KMS-11 (cell line): ENCODE measurements around the gene ROPN1L.

Experiments
- H2AFZ ChIP-seq: fragments of 200-600 bp; sonication (generic); 2 replicates; pipeline ENCODE4 v1.6.1; 2016; ENCODE audit warnings: antibody characterized with exemption, mixed run types, low read depth
- H3K27ac ChIP-seq: fragments of 200-600 bp; sonication (generic); 2 replicates; pipeline ENCODE4 v1.6.1; 2016; ENCODE audit warnings: mild to moderate bottlenecking, mixed run types
- H3K27me3 ChIP-seq: fragments of 200-600 bp; sonication (generic); 2 replicates; pipeline ENCODE4 v1.6.1; 2017; ENCODE audit warnings: mild to moderate bottlenecking, low read depth, mixed run types, moderate library complexity; ENCODE audit not compliant: insufficient read depth
- H3K36me3 ChIP-seq: fragments of 200-600 bp; sonication (generic); 2 replicates; pipeline ENCODE4 v1.6.1; 2017; ENCODE audit warnings: mild to moderate bottlenecking, mixed run types; ENCODE audit not compliant: insufficient read depth
- H3K4me1 ChIP-seq: fragments of 200-600 bp; sonication (generic); 2 replicates; pipeline ENCODE4 v1.6.1; 2016; ENCODE audit warnings: mild to moderate bottlenecking, low read depth, mixed run types; ENCODE audit not compliant: poor library complexity, severe bottlenecking
- H3K4me2 ChIP-seq: fragments of 200-600 bp; sonication (generic); 2 replicates; pipeline ENCODE4 v1.7.0; 2016; ENCODE audit warnings: mild to moderate bottlenecking, mixed run types
- H3K4me3 ChIP-seq: fragments of 200-600 bp; sonication (generic); IDR thresholded peaks from 2 replicates; pipeline ENCODE4 v1.6.1; 2017; ENCODE audit warnings: low read depth, low read length, mixed read lengths; ENCODE audit not compliant: insufficient read depth
- H3K79me2 ChIP-seq: fragments of 200-600 bp; sonication (generic); 2 replicates; pipeline ENCODE4 v1.6.1; 2016; ENCODE audit warnings: low read depth, mixed run types; ENCODE audit not compliant: insufficient read depth
- H3K9ac ChIP-seq: fragments of 200-600 bp; sonication (generic); 2 replicates; pipeline ENCODE4 v1.6.1; 2016; ENCODE audit warnings: mild to moderate bottlenecking, mixed run types
- H4K20me1 ChIP-seq: fragments of 200-600 bp; sonication (generic); 2 replicates; pipeline ENCODE4 v1.6.1; 2016; ENCODE audit warnings: mild to moderate bottlenecking, mixed run types; ENCODE audit not compliant: insufficient read depth
- CTCF ChIP-seq: fragments of 200-600 bp; sonication (generic); conservative IDR thresholded peaks from 2 replicates; pipeline ENCODE4 v1.6.1; 2017; ENCODE audit warnings: low read depth, mild to moderate bottlenecking, antibody characterized with exemption, low read length, moderate library complexity, mixed read lengths

The ROPN1L gene

DNA sequence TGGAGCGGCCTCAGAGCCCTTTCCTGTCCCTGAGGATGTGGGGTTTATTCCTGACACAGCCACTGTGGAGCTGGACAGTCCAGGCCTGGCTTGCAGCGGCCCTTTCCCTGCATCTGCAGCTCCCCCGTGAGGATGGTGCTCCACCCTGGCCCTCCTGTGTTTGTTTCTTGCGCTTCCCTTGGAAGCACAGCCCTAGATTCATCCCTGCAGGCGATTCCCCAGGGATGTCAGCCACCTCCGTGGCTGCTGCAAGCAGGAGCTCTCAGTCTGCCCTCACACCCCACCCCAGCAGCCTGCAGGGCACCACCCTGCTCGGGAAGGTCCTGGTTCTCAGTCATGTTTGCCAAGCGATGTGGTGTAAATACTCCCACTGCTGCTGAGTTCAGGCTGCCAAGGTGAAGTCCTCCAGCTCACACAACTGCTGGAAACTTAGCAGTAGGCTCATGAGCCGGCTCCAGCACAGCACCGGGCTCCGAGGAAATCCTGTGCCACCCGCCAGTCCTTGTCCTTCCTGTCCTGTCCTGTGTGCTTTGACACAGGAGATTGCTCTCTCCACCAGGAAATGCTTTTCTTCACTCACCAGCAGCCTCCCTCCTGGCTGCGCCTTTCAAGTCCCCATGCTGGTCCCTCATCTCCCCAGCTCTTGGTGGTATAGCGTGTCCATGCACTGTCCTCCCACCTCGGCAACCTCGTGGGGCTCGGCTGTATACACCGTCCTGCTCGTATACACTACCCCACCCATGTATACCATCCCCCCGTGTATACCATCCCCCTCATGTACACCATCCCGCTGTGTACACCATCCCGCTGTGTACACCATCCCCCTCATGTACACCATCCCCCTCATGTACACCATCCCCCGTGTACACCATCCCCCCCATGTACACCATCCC is 16.2 kb downstream of the ROPN1L start:
- Histone ChIP-seq H3K36me3 (no peaks in the 10 kb centered on the region), H3K9ac (no peak overlapping the region), H3K79me2 (no peaks in the 10 kb centered on the region), H3K4me2 (no peak overlapping the region), H3K4me1 (no peaks in the 10 kb centered on the region), H4K20me1 (no peaks in the 10 kb centered on the region), H3K27ac (no peak overlapping the region), H3K27me3 (no peaks in the 10 kb centered on the region), H2AFZ (no peak overlapping the region), H3K4me3 (no peak overlapping the region)
- no peak for TF ChIP-seq CTCF

DNA sequence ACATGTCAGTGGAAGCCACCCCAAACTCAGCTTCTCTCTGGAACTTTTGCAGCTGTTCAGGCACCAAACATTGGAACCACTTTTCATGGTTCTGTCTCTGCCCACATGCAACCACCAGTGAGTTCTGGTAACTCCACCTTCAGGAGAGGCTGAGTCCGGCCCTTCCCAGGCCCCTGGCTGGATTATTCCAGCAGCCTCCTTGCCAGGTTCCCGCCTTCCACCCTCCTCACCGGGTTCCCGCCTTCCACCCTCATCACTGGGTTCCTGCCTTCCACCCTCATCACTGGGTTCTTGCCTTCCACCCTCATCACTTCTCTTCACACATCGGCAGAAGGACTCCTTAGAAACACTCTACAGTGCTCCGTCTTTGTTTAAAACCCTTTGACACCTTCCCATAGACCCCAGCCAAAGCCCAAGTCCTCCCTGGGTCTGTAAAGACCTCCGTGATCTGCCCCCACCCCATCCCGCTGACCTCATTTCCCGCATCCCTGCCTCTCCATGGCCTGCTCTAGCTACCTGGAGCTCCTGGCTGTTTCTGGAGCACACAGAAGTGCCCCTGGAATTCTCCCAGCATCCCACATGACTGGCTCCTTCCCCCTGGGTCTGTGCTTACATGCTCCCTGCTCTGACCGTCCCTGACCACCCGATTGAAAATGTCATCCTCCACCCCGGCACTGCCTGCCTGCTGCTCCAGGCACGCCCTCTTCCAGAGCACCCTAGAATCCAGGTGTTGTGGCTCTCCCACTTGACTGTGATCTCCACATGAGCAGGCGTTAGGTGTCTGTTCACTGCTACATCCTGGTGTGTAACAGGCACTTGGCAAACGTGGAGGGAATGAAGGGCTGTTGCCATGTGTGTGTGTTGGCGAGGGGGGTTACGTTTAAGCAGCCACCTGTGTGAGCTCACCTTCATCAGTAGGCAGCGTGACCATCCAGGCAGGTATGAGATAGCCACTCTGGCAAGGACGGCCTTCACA is 17.7 kb downstream of the ROPN1L start:
- H3K4me2 ChIP-seq, result no peak overlapping the region
- H2AFZ ChIP-seq, result no peak overlapping the region
- no peaks in the 10 kb centered on the region for H3K4me1 ChIP-seq
- no peaks in the 10 kb centered on the region for H3K27me3 ChIP-seq
- TF ChIP-seq CTCF, result no peak
- no peak overlapping the region for H3K9ac ChIP-seq
- H3K79me2 ChIP-seq, result no peaks in the 10 kb centered on the region
- no peaks in the 10 kb centered on the region for H4K20me1 ChIP-seq
- no peaks in the 10 kb centered on the region for H3K36me3 ChIP-seq
- no peak overlapping the region for H3K4me3 ChIP-seq
- H3K27ac ChIP-seq, result no peak overlapping the region

GRCh38 chr5:10460252-10460906 is 18.7 kb downstream of the ROPN1L start:
- Histone ChIP-seq H3K27ac (no peak overlapping the region), H3K79me2 (no peaks in the 10 kb centered on the region), H3K9ac (no peak overlapping the region), H4K20me1 (no peaks in the 10 kb centered on the region), H3K36me3 (no peaks in the 10 kb centered on the region), H3K27me3 (no peaks in the 10 kb centered on the region), H2AFZ (no peak overlapping the region), H3K4me2 (no peak overlapping the region), H3K4me3 (no peak overlapping the region), H3K4me1 (no peaks in the 10 kb centered on the region)
- TF ChIP-seq CTCF, result no peak

GRCh38 chr5:10461041-10461440 is 19.4 kb downstream of the ROPN1L start:
- Histone ChIP-seq H3K4me3 (no peak overlapping the region), H2AFZ (no peak overlapping the region), H3K36me3 (no peaks in the 10 kb centered on the region), H3K27ac (no peak overlapping the region), H3K4me2 (no peak overlapping the region), H3K9ac (no peak overlapping the region), H3K27me3 (no peaks in the 10 kb centered on the region), H3K79me2 (no peaks in the 10 kb centered on the region), H4K20me1 (no peaks in the 10 kb centered on the region), H3K4me1 (no peaks in the 10 kb centered on the region)
- no peak for TF ChIP-seq CTCF
